HepG2 (cell line): ENCODE results near the gene TBCCD1. TPM values are rescaled to one million over a fixed set of nuclear protein-coding genes. Genes with fewer than 3 reads are reported as not detected.

Experiments
- ATAC-seq: fragments of 200-7000 bp; cut with Tn5 transposase; 3 replicates; pipeline ENCODE4 v1.9.1; 2020; ENCODE audit warnings: mild to moderate bottlenecking, moderate library complexity
- BruUV-seq: library from RNA; stranded (reverse); fragments of 400-500 nt; replicated peaks from 2 replicates; lab custom pipeline; 2021; lab: Mats Ljungman, UMichigan
- CTCF ChIA-PET: fragments of 300-600 bp; formaldehyde crosslinking; extraction: SDS; loops from one replicate; lab custom pipeline; 2021; ENCODE audit warnings: low total read pairs, inconsistent platforms, low intra/inter-chr PET ratio; lab: Yijun Ruan, JAX
- POLR2A ChIA-PET: fragments of 350-600 bp; sonication (Branson Sonifier 250); formaldehyde crosslinking; loops from one replicate; lab custom pipeline; 2020; ENCODE audit warnings: antibody characterized with exemption, inconsistent platforms; lab: Yijun Ruan, JAX
- DNase-seq: peaks from one replicate; pipeline ENCODE4 v3.0.0-alpha.2; 2015; ENCODE audit warnings: low spot score
- FAIRE-seq: peaks from 3 replicates; lab custom pipeline; 2011; peaks lifted over from hg19 to GRCh38; lab: Jason Lieb, UNC
- H2AFZ ChIP-seq: one replicate; pipeline ENCODE4 v1.6.1; 2011; ENCODE audit warnings: low read length, inconsistent platforms
- H3K27ac ChIP-seq: fragments of 300-600 bp; 3 replicates; pipeline ENCODE4 v1.8.0; 2011; ENCODE audit warnings: mixed run types, mild to moderate bottlenecking, mixed read lengths, low read length, inconsistent platforms; ENCODE audit not compliant: insufficient read depth; ENCODE audit errors: extremely low read length
- H3K27me3 ChIP-seq, 2 experiments: fragments of 200-600 bp in 1 of 2; 2 replicates in 1 of 2; 3 replicates in 1 of 2; pipeline versions ENCODE4 v1.6.0 to v1.8.0; 2011; ENCODE audit warnings: low read length in 2 of 2, mild to moderate bottlenecking in 2 of 2, moderate library complexity in 2 of 2, inconsistent platforms in 1 of 2; ENCODE audit not compliant: insufficient read depth in 2 of 2, control insufficient read depth in 1 of 2
- H3K36me3 ChIP-seq, 2 experiments: fragments of 200-600 bp in 1 of 2; replicated peaks in 1 of 2; 2 replicates in 1 of 2; 3 replicates in 1 of 2; pipeline versions ENCODE4 v1.5.1 to v1.8.0; 2011; ENCODE audit warnings: low read length in 2 of 2, inconsistent platforms in 1 of 2; ENCODE audit not compliant: insufficient read depth in 2 of 2, control insufficient read depth in 1 of 2
- H3K4me1 ChIP-seq: 2 replicates; pipeline ENCODE4 v1.5.1; 2012; ENCODE audit warnings: low read length, inconsistent platforms; ENCODE audit not compliant: insufficient read depth
- H3K4me2 ChIP-seq: 2 replicates; pipeline ENCODE4 v1.6.0; 2011; ENCODE audit warnings: low read depth, low read length, inconsistent platforms
- H3K4me3 ChIP-seq, 3 experiments: fragments of 200-600 bp in 1 of 3; sonication (generic), shearing (Covaris generic) in 1 of 3; replicated peaks in 1 of 3; 2 replicates each; pipeline ENCODE4 v1.5.1; 2011 to 2016; ENCODE audit warnings: low read length in 3 of 3, inconsistent platforms in 2 of 3, low read depth in 2 of 3, mild to moderate bottlenecking in 2 of 3, control low read depth in 1 of 3, mixed read lengths in 1 of 3; ENCODE audit not compliant: insufficient read depth in 1 of 3
- H3K79me2 ChIP-seq: one replicate; pipeline ENCODE4 v1.6.1; 2011; ENCODE audit warnings: low read length, inconsistent platforms; ENCODE audit not compliant: insufficient read depth
- H3K9ac ChIP-seq: 2 replicates; pipeline ENCODE4 v1.6.0; 2011; ENCODE audit warnings: mild to moderate bottlenecking, low read depth, low read length, inconsistent platforms; ENCODE audit not compliant: insufficient read depth
- H3K9me3 ChIP-seq: 2 replicates; pipeline ENCODE4 v1.5.1; 2012; ENCODE audit warnings: mild to moderate bottlenecking, low read length
- H4K20me1 ChIP-seq: 2 replicates; pipeline ENCODE4 v1.6.0; 2011; ENCODE audit warnings: inconsistent platforms, mild to moderate bottlenecking, low read length, moderate library complexity; ENCODE audit not compliant: insufficient read depth
- BRCA1 ChIP-seq: sonication (generic); formaldehyde crosslinking; IDR thresholded peaks from 2 replicates; pipeline ENCODE4 v1.4.0; 2020; ENCODE audit warnings: missing genetic modification reagents
- CBFB ChIP-seq: sonication (generic); formaldehyde crosslinking; IDR thresholded peaks from 2 replicates; pipeline ENCODE4 v1.4.0; 2020; ENCODE audit warnings: missing genetic modification reagents
- MIXL1 ChIP-seq: IDR thresholded peaks from 2 replicates; pipeline ENCODE4 v1.6.1; 2016
- NBN ChIP-seq: fragments of 450-650 bp; conservative IDR thresholded peaks from 2 replicates; pipeline ENCODE4 v1.6.1; 2017
- NR2F1 ChIP-seq, 2 experiments: fragments of 450-650 bp in 1 of 2; formaldehyde crosslinking in 1 of 2; IDR thresholded peaks; 2 replicates each; pipeline versions ENCODE4 v1.5.0 to v1.6.1; 2016 to 2020; ENCODE audit warnings: mild to moderate bottlenecking in 1 of 2, missing compliant biosample characterization in 1 of 2, missing genetic modification reagents in 1 of 2, moderate library complexity in 1 of 2
- POGK ChIP-seq: sonication (generic); formaldehyde crosslinking; conservative IDR thresholded peaks from 2 replicates; pipeline ENCODE4 v1.8.0; 2022; ENCODE audit warnings: mild to moderate bottlenecking, moderate library complexity, missing genetic modification reagents
- SOX13 ChIP-seq, 3 experiments: fragments of 450-650 bp in 1 of 3; sonication (generic) in 1 of 3; formaldehyde crosslinking in 1 of 3; IDR thresholded peaks in 2 of 3; conservative IDR thresholded peaks in 1 of 3; 2 replicates each; pipeline versions ENCODE4 v1.5.0 to v1.6.1; 2016 to 2020; ENCODE audit warnings: antibody characterized with exemption in 1 of 3, mild to moderate bottlenecking in 1 of 3, missing compliant biosample characterization in 1 of 3, missing genetic modification reagents in 1 of 3, moderate library complexity in 1 of 3
- ZNF44 ChIP-seq: sonication (generic); formaldehyde crosslinking; IDR thresholded peaks from 2 replicates; pipeline ENCODE4 v1.5.1; 2020; ENCODE audit warnings: mild to moderate bottlenecking, missing genetic modification reagents
- ZNF549 ChIP-seq: sonication (generic); formaldehyde crosslinking; IDR thresholded peaks from 2 replicates; pipeline ENCODE4 v1.5.0; 2020; ENCODE audit warnings: missing genetic modification reagents
- ZNF615 ChIP-seq: sonication (generic); formaldehyde crosslinking; IDR thresholded peaks from 2 replicates; pipeline ENCODE4 v1.5.0; 2020; ENCODE audit warnings: mild to moderate bottlenecking, missing genetic modification reagents, borderline replicate concordance
- ZNF616 ChIP-seq: sonication (generic); formaldehyde crosslinking; IDR thresholded peaks from 2 replicates; pipeline ENCODE4 v1.5.0; 2020; ENCODE audit warnings: low read depth, mild to moderate bottlenecking, missing genetic modification reagents
- ZSCAN22 ChIP-seq: sonication (generic); formaldehyde crosslinking; IDR thresholded peaks from 2 replicates; pipeline ENCODE4 v1.4.0; 2020; ENCODE audit warnings: mild to moderate bottlenecking, missing genetic modification reagents
- WGBS: methylation state at CpG from one replicate; pipeline ENCODE4 v1.1.6; 2017; ENCODE audit warnings: low lambda C conversion rate; 5-methylcytosine and 5-hydroxymethylcytosine counted together
- in situ Hi-C: cut with HindIII; loops from 2 replicates; pipeline ENCODE4 v1.10.0; 2017; ENCODE audit warnings: low pct_unique_long_range_greater_than_20kb; ENCODE audit not compliant: extremely low pct_ligation_motif_present
- intact Hi-C: fragments of 100-400 bp; cut with micrococcal nuclease; formaldehyde crosslinking; loops from one replicate; pipeline ENCODE4 v1.10.0; 2022; ENCODE audit not compliant: unreplicated experiment
- polyA plus RNA-seq, 8 experiments: library from polyadenylated mRNA; depleted of rRNA in 3 of 8; stranded (reverse) in 7 of 8; unstranded in 1 of 8; fragments of >200 nt; fragmentation: Illumina TruSeq in 4 of 8; extraction: Trizol in 4 of 8; gene quantifications; 2 replicates each; pipeline versions ENCODE4 v1.2.1 to v1.2.3, GENCODE V29; 2011 to 2016; ENCODE audit warnings: low read depth in 4 of 8, missing spikeins in 1 of 8, mixed read lengths in 1 of 8; ENCODE audit not compliant: insufficient read depth in 1 of 8
- total RNA-seq, 5 experiments: library from RNA; depleted of rRNA; stranded (reverse); fragments of >200 nt; fragmentation: Illumina TruSeq; extraction: Trizol; gene quantifications; 2 replicates each; pipeline ENCODE4 v1.2.3, GENCODE V29; 2016; ENCODE audit warnings: low read depth in 1 of 5
- TF ChIP-seq, protein P1 (sequence below): sonication (generic); formaldehyde crosslinking; IDR thresholded peaks from 2 replicates; pipeline ENCODE4 v1.8.0; 2022; ENCODE audit warnings: mild to moderate bottlenecking, missing genetic modification reagents, moderate library complexity

Gene TBCCD1
- total and polyA plus RNA-seq, 2 of the 13 experiments (the other 11 are each of a cell fraction or from before 2014, with no cell fraction given): 13.6 to 16.2 TPM

DNA sequence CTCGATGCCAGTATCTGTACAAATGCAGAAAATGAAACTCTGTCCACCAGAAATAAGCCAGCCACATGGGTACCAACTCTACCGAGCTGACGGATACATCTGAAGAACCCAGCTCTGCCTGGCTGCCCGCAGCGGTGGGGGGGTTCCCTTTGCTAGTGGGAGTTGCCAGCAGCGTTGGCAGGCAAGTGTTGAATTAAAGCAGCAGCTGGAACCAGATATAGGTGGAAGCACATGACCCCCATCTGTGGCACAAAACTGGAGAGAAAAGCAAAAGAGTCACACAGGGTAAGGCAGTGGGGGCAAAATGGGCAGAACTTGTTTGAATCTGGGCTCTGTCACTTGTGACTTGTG lies 40.9 kb downstream of the TBCCD1 start:
- Histone ChIP-seq H2AFZ (no peak overlapping the region), H3K79me2 (no peaks in the 10 kb centered on the region), H3K27ac (no peak overlapping the region), H3K27me3 (no peaks in the 10 kb centered on the region), H4K20me1 (no peaks in the 10 kb centered on the region), H3K36me3 (no peaks in the 10 kb centered on the region), H3K4me2 (peak overlapping the region; percentile 61; the same call in 1 of the 2 replicates), H3K9me3 (no peaks in the 10 kb centered on the region), H3K4me3 (no peak overlapping the region), H3K4me1 (peaks cover 58% of the 10 kb centered on the region), H3K9ac (no peak overlapping the region)
- no TSS peak for BruUV-seq
- ChIA-PET CTCF (no interaction called here), POLR2A (interaction anchor here (0.9 to 1.1 kb wide), 2 partner anchors 9 to 44 kb away, joined by 3 to 4 read pairs; partner anchors contain the start of gene DNAJB11)
- in situ Hi-C loops (no loop called here), intact Hi-C loops (no loop called here)
- no peak for TF ChIP-seq ZSCAN22 (CRISPR knock-in tag)
- no peak for TF ChIP-seq NBN
- no peak for TF ChIP-seq BRCA1 (CRISPR knock-in tag)
- no peak for TF ChIP-seq MIXL1 (CRISPR knock-in tag)
- no peak for TF ChIP-seq ZNF616
- TF ChIP-seq, protein P1, sequence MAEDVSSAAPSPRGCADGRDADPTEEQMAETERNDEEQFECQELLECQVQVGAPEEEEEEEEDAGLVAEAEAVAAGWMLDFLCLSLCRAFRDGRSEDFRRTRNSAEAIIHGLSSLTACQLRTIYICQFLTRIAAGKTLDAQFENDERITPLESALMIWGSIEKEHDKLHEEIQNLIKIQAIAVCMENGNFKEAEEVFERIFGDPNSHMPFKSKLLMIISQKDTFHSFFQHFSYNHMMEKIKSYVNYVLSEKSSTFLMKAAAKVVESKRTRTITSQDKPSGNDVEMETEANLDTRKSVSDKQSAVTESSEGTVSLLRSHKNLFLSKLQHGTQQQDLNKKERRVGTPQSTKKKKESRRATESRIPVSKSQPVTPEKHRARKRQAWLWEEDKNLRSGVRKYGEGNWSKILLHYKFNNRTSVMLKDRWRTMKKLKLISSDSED (CRISPR knock-in tag): no peak
- no peak for DNase-seq
- WGBS: 74% methylated on average over 6 of the region's 6 CpGs
- no peak for ATAC-seq
- no peak for FAIRE-seq

DNA sequence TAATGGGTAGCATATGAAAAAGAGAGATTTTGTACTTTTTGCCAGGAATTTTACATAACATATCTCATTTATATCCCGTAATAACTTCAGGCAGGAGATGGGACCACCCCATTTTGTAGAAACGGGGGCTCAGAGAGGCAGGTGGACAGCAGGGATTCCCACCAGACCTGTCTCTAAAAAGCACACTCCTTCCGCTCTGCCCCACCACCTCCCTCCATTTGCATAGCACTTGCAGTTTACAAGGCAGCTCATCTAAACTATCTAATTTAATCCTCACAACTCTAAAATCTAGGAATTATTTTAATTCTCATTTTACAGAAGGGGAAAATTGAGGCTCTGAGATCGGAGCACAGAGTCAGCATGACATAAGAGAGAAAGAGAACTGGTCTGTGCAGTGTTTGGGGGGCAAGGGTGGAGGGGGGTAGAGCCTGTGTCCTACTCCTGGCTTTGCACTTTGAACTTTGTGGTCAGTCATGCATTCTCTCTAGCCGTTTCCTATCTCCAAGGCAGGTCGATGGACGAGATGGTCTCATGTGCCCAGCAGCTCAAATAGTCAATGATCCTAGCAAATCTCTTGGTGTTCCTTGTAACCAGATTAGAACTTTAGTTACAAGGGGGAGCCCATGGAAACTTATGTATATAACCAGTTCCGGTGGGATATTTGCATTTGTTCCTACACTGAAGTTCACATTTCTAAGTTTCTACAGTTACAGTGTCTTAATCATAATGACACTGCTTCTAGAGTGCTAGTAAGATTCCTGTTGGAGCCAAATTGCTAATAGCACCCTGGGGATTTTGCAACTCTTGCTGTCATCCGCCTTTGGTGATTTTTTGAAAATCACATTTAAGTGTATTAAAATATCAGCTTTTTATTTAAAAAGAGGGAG lies 41.5 kb downstream of the TBCCD1 start:
- no peaks in the 10 kb centered on the region for H4K20me1 ChIP-seq
- 17% methylated on average over 9 of the region's 9 CpGs for WGBS
- no peaks in the 10 kb centered on the region for H3K27me3 ChIP-seq
- H3K79me2 ChIP-seq: no peaks in the 10 kb centered on the region
- peak overlapping the region; percentile 61 for H3K4me2 ChIP-seq
- FAIRE-seq (peak; percentile 88), ATAC-seq (peak; percentile 85), DNase-seq (peak; percentile 84)
- CTCF ChIA-PET: no interaction called here
- no peak overlapping the region; a peak in 1 of 6 replicates for H3K4me3 ChIP-seq
- POLR2A ChIA-PET: interaction anchor here (0.9 to 1.1 kb wide), 2 partner anchors 9 to 45 kb away, joined by 3 to 4 read pairs; partner anchors contain the start of gene DNAJB11
- H3K27ac ChIP-seq: peak overlapping the region; percentile 7
- H3K4me1 ChIP-seq: peaks cover 63% of the 10 kb centered on the region
- H3K9me3 ChIP-seq: no peaks in the 10 kb centered on the region
- no peaks in the 10 kb centered on the region for H3K36me3 ChIP-seq
- H3K9ac ChIP-seq: no peak overlapping the region
- intact Hi-C loops: no loop called here
- BruUV-seq: no TSS peak
- in situ Hi-C loops: no loop called here
- H2AFZ ChIP-seq: no peak overlapping the region
- no peak for TF ChIP-seq ZNF615 (CRISPR knock-in tag)
- TF ChIP-seq CBFB (CRISPR knock-in tag): peak; percentile 97
- no peak for TF ChIP-seq ZNF44
- peak; percentile 18 to 45; a peak in 2 of 4 replicates for TF ChIP-seq NR2F1 (CRISPR knock-in tag; IDR thresholded peaks at IDR 0.05)
- no peak for TF ChIP-seq POGK (CRISPR knock-in tag)
- TF ChIP-seq SOX13 (IDR thresholded peaks at IDR 0.05): no peak
- TF ChIP-seq SOX13 (CRISPR knock-in tag; conservative IDR thresholded peaks at IDR 0.05 in 1 of 2, IDR thresholded peaks at IDR 0.05 in 1 of 2): 0 out of 4 replicates have a peak, but pooled peaks of 1 of the 2 experiments have one; percentile 24
- peak; percentile 67; the same call in 1 of the 2 replicates for TF ChIP-seq ZNF549 (CRISPR knock-in tag)
